Peyer's patch (tissue), 4 donors: ENCODE measurements around the gene SLC2A10.

Source experiments
- CTCF ChIP-seq, 6 experiments: fragments of 450-650 bp in 4 of 6; fragments of 200-600 bp in 2 of 6; sonication (generic) in 1 of 6; IDR thresholded peaks; one replicate each; pipeline ENCODE4 v1.5.1; 2017 to 2019; ENCODE audit warnings: antibody characterized with exemption in 6 of 6, mild to moderate bottlenecking in 3 of 6, moderate library complexity in 1 of 6
- POLR2A ChIP-seq, 2 donors: fragments of 450-650 bp; IDR thresholded peaks; one replicate each; pipeline ENCODE4 v1.5.1; 2017; ENCODE audit warnings: antibody characterized with exemption in 2 of 2, mild to moderate bottlenecking in 2 of 2, moderate library complexity in 2 of 2

GRCh38 chr20:46665602-46666001 lies 43.8 kb upstream of the SLC2A10 start:
- TF ChIP-seq CTCF (IDR thresholded peaks at IDR 0.05) (no peak), POLR2A (IDR thresholded peaks at IDR 0.05) (no peak)
